Esophagus muscularis mucosa (tissue), 4 donors: ENCODE data around the gene MYZAP. TPM values are rescaled to one million over a fixed set of nuclear protein-coding genes. Genes with fewer than 3 reads are reported as not detected.

Source experiments
- DNase-seq: peaks from one replicate; pipeline ENCODE4 v3.0.0-alpha.2; 2017; ENCODE audit errors: extremely low spot score
- H3K27ac ChIP-seq, 4 donors: fragments of 200-600 bp; sonication (generic); replicated peaks in 1 of 4; 1 replicate in 3 of 4; 2 replicates in 1 of 4; pipeline ENCODE4 v1.5.1; 2016 to 2019; ENCODE audit warnings: mild to moderate bottlenecking in 1 of 4
- H3K27me3 ChIP-seq, 4 donors: fragments of 200-600 bp; sonication (generic); one replicate each; pipeline versions ENCODE4 v1.5.1 to v1.6.0; 2016 to 2019
- H3K36me3 ChIP-seq, 4 donors: fragments of 200-600 bp; sonication (generic); one replicate each; pipeline ENCODE4 v1.5.1; 2016 to 2019
- H3K4me1 ChIP-seq, 4 donors: fragments of 200-600 bp; sonication (generic); one replicate each; pipeline ENCODE4 v1.5.1; 2016 to 2019
- H3K4me3 ChIP-seq, 4 donors: fragments of 200-600 bp; sonication (generic); 1 replicate in 2 of 4; 2 replicates in 2 of 4; pipeline ENCODE4 v1.5.1; 2016 to 2019; ENCODE audit warnings: mild to moderate bottlenecking in 4 of 4, moderate library complexity in 1 of 4
- H3K9me3 ChIP-seq, 4 donors: fragments of 200-600 bp; sonication (generic); 1 replicate in 3 of 4; 2 replicates in 1 of 4; pipeline ENCODE4 v1.5.1; 2016 to 2019
- EP300 ChIP-seq: sonication (generic); formaldehyde crosslinking; IDR thresholded peaks from one replicate; pipeline ENCODE4 v1.6.1; 2017; ENCODE audit warnings: antibody characterized with exemption
- POLR2A ChIP-seq: fragments of 450-650 bp; IDR thresholded peaks from one replicate; pipeline ENCODE4 v1.6.1; 2017; ENCODE audit warnings: antibody characterized with exemption, moderate library complexity, mild to moderate bottlenecking, low read depth
- POLR2AphosphoS5 ChIP-seq, 2 donors: sonication (generic); formaldehyde crosslinking; IDR thresholded peaks; one replicate each; pipeline ENCODE4 v1.6.1; 2017; ENCODE audit warnings: antibody characterized with exemption in 2 of 2
- WGBS: methylation state at CpG from one replicate; pipeline ENCODE4 v1.1.5; 2018; 5-methylcytosine and 5-hydroxymethylcytosine counted together
- intact Hi-C: fragments of 100-400 bp; cut with DNase I; formaldehyde crosslinking; loops from one replicate; pipeline ENCODE4 v1.15.1; 2023
- total RNA-seq, 4 donors: library from RNA; depleted of rRNA; stranded (reverse); fragments of >200 nt; gene quantifications; one replicate each; pipeline versions ENCODE4 v1.1.0 to v1.2.1, GENCODE V29; 2016
- TF ChIP-seq, protein P1 (sequence below), 3 experiments: fragments of 200-600 bp in 2 of 3; fragments of 450-650 bp in 1 of 3; sonication (generic) in 2 of 3; IDR thresholded peaks; one replicate each; pipeline ENCODE4 v1.5.1; 2017 to 2019; ENCODE audit warnings: antibody characterized with exemption in 3 of 3, mild to moderate bottlenecking in 2 of 3, moderate library complexity in 1 of 3

The MYZAP gene
- total RNA-seq, 4 donors from 2014 or later: 192 to 274 (median 234) TPM

DNA sequence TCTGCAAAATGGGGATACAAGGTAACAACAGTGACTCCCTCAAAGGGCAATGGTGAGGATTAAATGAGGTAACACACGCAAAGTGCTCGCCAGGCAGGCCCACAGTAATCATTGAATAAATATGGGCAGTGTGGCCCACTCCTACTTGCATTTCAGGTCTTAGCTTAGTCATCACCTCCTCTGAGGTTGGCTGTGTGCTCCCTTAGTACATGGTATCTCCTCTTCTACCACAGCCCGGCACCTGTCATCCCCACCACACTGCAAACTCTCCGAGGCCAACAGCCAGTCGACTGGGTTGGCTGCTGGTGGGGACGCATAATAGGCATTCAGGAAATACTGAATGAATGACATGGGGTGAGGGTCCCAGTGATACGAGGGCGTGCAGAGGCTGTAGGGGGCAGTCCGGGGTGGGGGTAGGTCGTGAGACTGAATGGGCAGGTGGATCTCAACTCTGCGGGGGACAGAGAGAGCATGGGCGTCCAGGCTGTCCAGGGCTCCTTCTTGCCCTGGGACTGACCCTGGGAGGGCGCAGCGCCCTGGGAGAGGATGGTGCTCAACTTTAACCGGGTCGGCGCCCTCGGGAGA, 375 bp upstream of the MYZAP start:
- DNase-seq: no peak
- H3K36me3 ChIP-seq: no peaks in the 10 kb centered on the region
- no peaks in the 10 kb centered on the region for H3K27me3 ChIP-seq
- H3K4me1 ChIP-seq: peaks cover 21 to 50% (median 41%) of the 10 kb centered on the region in 4 donors
- H3K9me3 ChIP-seq: no peaks in the 10 kb centered on the region
- WGBS: 44% methylated on average over 10 of the region's 18 CpGs
- intact Hi-C loops: no loop called here
- TF ChIP-seq EP300: no peak
- no peak for TF ChIP-seq POLR2AphosphoS5 (IDR thresholded peaks at IDR 0.05)
- TF ChIP-seq POLR2A: no peak
- TF ChIP-seq, protein P1, sequence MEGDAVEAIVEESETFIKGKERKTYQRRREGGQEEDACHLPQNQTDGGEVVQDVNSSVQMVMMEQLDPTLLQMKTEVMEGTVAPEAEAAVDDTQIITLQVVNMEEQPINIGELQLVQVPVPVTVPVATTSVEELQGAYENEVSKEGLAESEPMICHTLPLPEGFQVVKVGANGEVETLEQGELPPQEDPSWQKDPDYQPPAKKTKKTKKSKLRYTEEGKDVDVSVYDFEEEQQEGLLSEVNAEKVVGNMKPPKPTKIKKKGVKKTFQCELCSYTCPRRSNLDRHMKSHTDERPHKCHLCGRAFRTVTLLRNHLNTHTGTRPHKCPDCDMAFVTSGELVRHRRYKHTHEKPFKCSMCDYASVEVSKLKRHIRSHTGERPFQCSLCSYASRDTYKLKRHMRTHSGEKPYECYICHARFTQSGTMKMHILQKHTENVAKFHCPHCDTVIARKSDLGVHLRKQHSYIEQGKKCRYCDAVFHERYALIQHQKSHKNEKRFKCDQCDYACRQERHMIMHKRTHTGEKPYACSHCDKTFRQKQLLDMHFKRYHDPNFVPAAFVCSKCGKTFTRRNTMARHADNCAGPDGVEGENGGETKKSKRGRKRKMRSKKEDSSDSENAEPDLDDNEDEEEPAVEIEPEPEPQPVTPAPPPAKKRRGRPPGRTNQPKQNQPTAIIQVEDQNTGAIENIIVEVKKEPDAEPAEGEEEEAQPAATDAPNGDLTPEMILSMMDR (IDR thresholded peaks at IDR 0.05): no peak
- H3K27ac ChIP-seq: peak overlapping the region; percentile 90 to 96 (median 92)
- H3K4me3 ChIP-seq: peak overlapping the region; percentile 73 to 89 (median 80)

DNA sequence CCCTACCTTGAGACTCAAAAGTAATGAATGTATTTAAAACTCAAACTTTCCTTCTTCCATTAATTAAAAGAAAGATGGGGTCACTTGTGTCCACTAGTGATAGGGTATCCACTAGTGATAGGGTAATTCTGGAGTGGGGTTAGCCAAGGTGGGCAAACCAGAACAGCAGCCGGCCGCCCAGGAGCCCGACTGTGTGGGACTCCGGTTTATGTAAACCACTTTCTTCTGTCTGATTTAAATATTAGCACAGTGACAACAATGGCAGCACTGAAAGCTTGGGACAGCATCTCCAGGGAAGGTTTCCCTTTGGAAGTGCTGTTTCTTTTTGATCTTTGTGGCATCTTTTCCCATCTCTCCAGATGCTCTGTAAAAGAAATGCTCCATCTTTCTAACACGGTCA, 722 bp downstream of the MYZAP start:
- Histone ChIP-seq H3K27ac (peak overlapping the region; percentile 90 to 96 (median 92)), H3K4me1 (peaks cover 28 to 61% (median 52%) of the 10 kb centered on the region in 4 donors), H3K36me3 (no peaks in the 10 kb centered on the region), H3K9me3 (no peaks in the 10 kb centered on the region), H3K27me3 (no peaks in the 10 kb centered on the region), H3K4me3 (peak overlapping the region; percentile 73 to 89 (median 80))
- no peak for TF ChIP-seq POLR2A
- TF ChIP-seq, protein P1 (IDR thresholded peaks at IDR 0.05): no peak
- no peak for TF ChIP-seq EP300
- no peak for TF ChIP-seq POLR2AphosphoS5 (IDR thresholded peaks at IDR 0.05)
- intact Hi-C loops: no loop called here
- DNase-seq: no peak
- 70% methylated on average over 5 of the region's 5 CpGs for WGBS

DNA sequence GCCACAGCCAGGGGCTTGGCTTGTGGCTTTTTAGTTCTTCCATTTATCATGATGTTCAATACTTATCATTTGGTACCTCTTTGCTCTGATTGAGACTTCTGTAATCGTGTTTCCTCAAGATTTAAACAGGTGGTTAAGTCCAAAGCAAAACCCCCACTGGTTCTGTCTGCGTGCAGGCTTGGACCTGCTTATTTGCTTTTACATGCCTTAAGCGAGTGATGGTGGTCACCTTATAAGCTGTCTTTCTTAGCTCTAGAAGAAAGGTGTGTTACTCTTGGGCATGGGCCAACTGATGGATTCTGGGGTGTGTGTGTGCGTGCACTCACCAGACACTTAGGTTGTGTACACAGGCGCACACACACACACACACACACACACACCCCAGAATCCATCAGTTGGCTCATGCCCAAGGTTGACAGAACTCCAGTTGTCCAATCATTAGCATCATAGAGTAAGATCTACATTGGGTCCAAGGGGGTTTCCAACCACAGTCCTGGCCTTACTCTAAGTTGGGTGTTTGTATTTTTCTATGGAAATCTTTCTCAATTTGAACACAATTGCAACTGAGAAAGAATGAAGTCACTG, 1.2 kb downstream of the MYZAP start:
- H3K4me1 ChIP-seq: peaks cover 33 to 66% (median 57%) of the 10 kb centered on the region in 4 donors
- intact Hi-C loops: no loop called here
- H3K4me3 ChIP-seq: peak overlapping the region; percentile 73 to 89 (median 80)

DNA sequence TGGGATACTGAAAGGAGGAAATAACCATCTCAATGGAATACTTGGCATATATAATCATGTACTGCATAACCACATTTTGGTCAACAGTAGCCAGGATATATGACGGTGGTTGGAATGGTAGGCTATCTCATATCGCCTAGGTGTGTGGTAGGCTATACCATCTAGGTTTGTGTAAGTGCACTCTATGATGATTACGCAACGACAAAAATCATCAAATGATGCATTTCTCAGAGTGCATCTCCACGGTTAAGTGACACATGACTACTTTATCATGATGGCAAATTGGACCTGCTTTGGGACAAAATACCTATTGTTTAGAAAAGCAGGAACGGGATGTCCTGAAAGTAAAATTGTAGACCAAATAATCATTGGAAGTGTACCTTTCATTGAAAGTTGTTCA, 2.8 kb downstream of the MYZAP start:
- Histone ChIP-seq H3K4me3 (no peak overlapping the region), H3K9me3 (no peaks in the 10 kb centered on the region), H3K36me3 (no peaks in the 10 kb centered on the region), H3K27me3 (no peaks in the 10 kb centered on the region), H3K27ac (peak overlapping the region; percentile 90 to 96 (median 92)), H3K4me1 (peaks cover 44 to 82% (median 72%) of the 10 kb centered on the region in 4 donors)
- 93% methylated on average over 6 of the region's 6 CpGs for WGBS
- TF ChIP-seq POLR2A: no peak
- no peak for TF ChIP-seq POLR2AphosphoS5 (IDR thresholded peaks at IDR 0.05)
- no peak for TF ChIP-seq EP300
- TF ChIP-seq, protein P1 (IDR thresholded peaks at IDR 0.05): no peak
- intact Hi-C loops: no loop called here
- no peak for DNase-seq

More for the DNA sequence above, 1.2 kb downstream of the MYZAP start:
- 76% methylated on average over 5 of the region's 5 CpGs for WGBS
- Histone ChIP-seq H3K36me3 (no peaks in the 10 kb centered on the region), H3K27me3 (no peaks in the 10 kb centered on the region), H3K27ac (peak overlapping the region; percentile 90 to 96 (median 92)), H3K9me3 (no peaks in the 10 kb centered on the region)
- no peak for DNase-seq
- TF ChIP-seq, protein P1 (IDR thresholded peaks at IDR 0.05): no peak
